CD4-positive, alpha-beta T cell treated with Interleukin-1 beta for 1 hour (primary cell): ENCODE data around the gene NOP56.
"Not testable (repeated sequence)": the region's sequence is repeated elsewhere in the genome, so short reads cannot be mapped to it uniquely, and the experiment has no call there.

ENCODE experiments used
- DNase-seq, 2 donors: peaks; one replicate each; pipeline ENCODE4 v3.0.0-alpha.2; 2020 to 2022

The NOP56 gene

GRCh38 chr20:2688041-2688591, 35.7 kb downstream of the NOP56 start:
- peak; percentile 81 for DNase-seq

GRCh38 chr20:2690213-2690612, 37.8 kb downstream of the NOP56 start:
- DNase-seq: no peak

GRCh38 chr20:2690718-2691117, 38.3 kb downstream of the NOP56 start:
- no peak for DNase-seq

GRCh38 chr20:2691127-2691526, 38.7 kb downstream of the NOP56 start:
- DNase-seq: no peak

GRCh38 chr20:2691663-2692035, 39.2 kb downstream of the NOP56 start:
- DNase-seq: no peak

GRCh38 chr20:2692036-2692885, 39.8 kb downstream of the NOP56 start, which contains the start of gene EBF4:
EBF4 (plus strand) TSS chr20:2692780; CDS start chr20:2693646, 866 bp downstream.
- peak; percentile 44 to 49 for DNase-seq

DNA sequence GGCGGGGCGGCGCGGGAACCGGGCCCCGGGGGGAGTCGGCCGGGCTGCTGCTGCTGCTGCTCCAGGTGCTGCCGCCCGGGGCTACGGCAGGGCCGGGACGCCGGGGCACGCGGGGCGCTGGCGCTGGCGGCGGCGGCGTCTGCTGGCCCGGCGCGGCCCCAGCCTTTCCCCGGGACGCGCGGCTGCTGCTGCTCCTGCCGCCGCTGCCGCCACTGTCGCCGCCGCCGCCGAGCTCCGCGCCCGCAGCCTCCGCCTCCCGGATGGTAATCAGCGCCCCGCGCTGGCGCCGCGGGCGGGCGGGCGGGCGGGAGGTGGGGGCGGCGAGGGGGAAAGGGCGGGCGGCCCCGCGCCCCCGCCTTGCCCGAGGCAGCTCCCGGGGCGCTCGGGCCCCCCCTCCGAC, 40.5 kb downstream of the NOP56 start:
- peak in 1 of 2 donors; percentile 8 for DNase-seq

DNA sequence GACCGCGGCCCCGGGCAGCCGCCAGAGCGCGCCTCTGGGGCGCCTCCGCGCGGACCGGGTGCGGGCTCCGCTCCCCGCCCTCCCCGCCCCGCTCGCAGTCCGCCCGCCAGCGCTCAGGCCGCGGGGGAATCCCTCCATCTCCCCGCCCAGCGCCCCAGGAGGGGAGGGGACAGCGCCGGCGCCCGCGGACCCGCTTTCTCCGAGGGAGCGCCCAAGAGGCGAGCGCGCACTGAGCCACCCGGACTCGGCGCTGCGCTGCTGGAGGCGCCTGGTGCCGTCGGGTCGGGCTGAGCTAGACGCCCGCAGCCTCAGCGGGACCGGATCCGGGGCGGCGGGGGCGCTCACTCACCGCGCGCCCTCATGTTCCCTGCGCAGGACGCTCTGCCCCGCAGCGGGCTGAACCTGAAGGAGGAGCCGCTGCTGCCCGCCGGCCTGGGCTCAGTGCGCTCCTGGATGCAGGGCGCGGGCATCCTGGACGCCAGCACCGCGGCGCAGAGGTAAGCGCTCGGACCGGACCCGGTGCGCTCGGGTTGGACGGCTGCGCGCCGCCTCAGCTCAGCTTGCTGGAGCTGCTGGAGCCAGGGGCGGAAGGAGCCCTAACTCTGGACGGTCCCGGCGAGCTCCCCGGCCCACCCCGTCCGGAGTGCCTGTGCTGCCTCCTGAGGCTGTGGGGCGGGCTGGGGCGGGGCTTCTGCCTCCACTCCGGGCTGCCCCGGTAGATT, 41.0 kb downstream of the NOP56 start:
- peak; percentile 55 to 64 for DNase-seq

DNA sequence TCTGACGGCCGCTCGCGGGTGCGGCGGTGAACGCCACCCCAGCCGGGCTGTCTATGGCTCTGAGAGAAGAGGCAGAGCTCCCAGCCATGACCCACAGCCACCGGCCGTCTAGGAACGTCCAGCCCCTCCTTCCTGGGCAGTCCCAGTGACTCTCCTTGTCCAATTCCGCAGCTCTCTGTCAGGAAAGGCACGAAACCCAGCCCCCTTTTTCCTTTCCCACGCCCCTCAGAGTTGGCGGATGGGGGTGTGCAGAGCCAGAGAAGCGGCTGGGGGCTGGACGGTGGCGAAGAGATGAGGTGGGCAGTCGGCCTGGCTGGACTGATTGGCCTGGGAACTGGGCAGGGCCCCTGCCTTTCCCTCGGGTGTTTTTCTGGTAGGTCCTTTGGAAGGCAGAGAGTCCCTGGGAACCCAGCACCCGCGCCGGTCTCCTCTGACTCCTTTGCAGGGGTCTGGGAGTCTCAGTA, 41.6 kb downstream of the NOP56 start:
- no peak for DNase-seq

- DNase-seq: no peak
Measured at GRCh38 chr20:2694519-2694918, 42.1 kb downstream of the NOP56 start.

DNA sequence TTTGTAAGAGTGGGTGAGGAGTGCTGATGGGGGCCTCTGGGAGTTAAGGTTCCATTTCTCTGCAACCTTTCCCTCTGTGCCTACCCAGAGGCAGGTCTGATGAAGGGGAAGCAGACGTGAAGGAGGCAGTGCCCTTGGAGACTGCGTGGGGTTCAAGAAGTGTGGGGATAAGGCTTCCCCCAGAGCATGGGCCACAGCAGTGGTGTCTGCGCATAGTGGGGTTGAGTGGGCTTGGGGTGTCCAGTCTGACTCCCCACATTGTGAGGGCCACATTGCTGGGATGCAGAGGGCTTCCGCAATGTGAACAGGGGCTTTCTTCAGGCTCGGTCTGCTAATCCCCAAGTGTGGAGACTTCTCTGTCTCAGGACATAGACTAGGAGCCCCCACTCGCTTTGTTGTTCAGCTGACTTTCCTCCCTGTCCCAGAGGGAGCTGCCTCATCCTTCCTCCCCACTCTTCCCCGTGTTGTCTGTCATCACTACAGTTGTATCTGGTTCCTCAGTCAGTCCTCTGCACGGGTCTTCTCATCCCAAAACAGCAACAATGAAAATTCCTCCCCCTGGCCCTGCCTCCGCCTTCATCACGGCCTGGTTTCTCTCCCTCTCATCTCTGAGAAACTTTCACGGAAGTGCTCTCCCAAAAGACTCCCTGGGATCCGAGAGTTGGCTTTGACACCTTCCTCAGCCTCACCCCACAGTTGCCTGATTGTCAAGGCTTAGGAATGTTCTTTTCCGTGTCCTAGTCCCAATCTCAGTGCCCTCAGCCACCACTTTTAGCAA, 43.0 kb downstream of the NOP56 start:
- no peak for DNase-seq

- not testable (repeated sequence) for DNase-seq
Measured at GRCh38 chr20:2695984-2696525, 43.6 kb downstream of the NOP56 start.

GRCh38 chr20:2696646-2697045, 44.2 kb downstream of the NOP56 start:
- no peak for DNase-seq

GRCh38 chr20:2697768-2698167, 45.3 kb downstream of the NOP56 start:
- DNase-seq: no peak

GRCh38 chr20:2698186-2698817, 45.9 kb downstream of the NOP56 start:
- DNase-seq: no peak

DNA sequence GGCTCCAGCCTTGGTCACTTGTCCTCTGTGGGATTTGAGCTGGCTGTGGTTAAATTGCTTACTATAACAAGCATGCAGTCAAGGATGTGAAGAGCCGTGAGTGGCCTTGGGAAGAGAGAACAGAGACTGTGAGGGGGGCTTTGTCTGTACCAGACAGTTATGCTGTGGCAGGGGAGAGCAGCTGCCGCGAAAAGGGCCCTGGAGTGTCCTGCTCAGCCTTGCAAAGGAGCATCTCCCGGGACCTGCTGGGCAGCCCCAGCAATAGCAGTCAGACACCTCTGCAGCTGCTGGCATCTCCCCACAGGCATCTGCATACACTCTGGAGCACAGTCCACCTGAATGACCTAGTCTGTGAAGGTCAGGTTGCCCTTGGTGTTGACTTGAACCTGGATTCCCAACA, 46.5 kb downstream of the NOP56 start:
- DNase-seq: no peak

DNA sequence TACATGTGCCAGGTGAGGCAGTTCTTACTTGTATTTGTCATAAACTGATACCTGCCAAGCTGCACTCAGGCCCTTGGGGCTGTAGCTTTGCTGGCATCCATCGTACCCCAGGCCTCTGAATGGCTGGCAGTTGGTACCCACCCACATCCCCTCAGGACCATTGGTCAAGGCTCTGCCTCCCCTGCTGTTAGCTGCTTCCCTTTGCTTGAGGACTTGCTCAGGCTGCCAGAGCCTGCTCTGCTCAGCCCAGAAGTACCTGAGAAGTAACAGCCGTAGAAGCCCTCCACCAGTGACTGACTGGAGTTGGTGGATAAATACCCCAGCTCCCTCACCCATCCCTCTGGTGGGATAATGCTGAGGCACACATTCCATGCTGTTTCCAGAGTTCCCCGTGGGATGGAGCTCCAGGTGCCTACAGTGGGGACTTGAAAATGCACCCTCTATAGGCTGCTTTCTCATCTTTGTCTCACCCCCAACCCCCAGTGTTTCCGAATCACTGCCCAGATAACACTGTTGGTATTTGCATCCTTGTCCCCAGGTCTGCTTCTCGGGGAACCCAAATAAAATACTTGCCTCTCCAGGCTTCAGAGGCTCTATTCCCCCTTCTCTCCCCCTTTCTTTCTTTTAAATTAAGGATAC, 47.5 kb downstream of the NOP56 start:
- DNase-seq: no peak

DNA sequence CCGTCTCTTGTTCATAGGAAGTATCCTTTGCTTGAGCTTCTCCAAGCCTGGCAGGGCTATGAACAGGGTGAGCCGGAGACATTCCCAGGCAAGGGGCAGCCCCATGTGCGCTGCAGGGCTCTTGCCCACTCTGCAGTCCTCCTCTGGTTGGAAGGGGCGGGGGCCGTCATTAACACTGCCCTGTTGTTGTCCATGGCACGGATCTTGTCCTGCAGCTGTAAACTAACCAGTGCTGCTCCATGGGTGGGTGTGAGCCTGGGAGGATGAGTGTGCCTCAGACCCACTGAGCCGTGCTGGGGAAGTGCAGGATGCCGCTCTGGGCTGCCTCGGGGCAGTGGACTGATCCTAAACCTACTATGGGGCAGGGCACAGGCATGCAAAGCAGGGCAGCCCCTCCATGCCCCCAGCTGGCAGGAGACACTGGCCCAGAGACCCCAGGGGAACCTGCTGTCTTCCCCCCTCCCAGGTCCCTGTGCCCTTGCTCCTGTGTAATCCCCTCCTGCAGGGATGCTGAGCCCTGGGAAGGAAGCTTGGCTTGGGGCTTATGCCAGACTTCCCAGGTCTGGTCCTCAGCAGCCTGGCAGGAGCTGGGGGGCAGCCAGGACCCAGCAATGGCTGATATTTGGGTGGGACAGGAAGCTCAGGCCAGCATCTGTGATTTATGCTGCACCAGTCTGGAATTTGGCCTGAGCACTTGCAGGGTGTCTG, 48.6 kb downstream of the NOP56 start:
- no peak for DNase-seq

DNA sequence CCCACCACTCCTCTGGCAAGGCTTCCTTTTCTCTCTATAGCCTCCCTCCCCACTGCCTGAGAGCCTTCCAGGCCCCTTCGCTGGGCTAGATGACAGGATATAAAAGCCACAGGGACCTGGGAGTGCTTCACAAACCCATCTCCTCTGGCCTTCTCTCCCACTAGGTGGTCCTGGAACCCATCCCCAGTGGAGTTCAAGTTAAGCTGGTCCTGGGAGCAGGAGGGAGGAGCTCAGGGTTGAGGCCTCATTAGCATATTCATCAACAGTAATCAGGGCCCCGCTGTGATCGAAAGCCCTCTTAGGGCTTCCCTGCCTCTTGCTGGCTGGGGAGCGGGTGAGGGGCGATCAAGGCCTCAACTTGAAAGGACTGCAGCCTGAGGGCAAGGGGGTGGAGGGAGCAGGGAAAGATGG, 49.2 kb downstream of the NOP56 start:
- no peak for DNase-seq

GRCh38 chr20:2703716-2704475, 51.5 kb downstream of the NOP56 start:
- DNase-seq: no peak
